ENCODE results near the gene ZBED5.

Gene ZBED5

DNA sequence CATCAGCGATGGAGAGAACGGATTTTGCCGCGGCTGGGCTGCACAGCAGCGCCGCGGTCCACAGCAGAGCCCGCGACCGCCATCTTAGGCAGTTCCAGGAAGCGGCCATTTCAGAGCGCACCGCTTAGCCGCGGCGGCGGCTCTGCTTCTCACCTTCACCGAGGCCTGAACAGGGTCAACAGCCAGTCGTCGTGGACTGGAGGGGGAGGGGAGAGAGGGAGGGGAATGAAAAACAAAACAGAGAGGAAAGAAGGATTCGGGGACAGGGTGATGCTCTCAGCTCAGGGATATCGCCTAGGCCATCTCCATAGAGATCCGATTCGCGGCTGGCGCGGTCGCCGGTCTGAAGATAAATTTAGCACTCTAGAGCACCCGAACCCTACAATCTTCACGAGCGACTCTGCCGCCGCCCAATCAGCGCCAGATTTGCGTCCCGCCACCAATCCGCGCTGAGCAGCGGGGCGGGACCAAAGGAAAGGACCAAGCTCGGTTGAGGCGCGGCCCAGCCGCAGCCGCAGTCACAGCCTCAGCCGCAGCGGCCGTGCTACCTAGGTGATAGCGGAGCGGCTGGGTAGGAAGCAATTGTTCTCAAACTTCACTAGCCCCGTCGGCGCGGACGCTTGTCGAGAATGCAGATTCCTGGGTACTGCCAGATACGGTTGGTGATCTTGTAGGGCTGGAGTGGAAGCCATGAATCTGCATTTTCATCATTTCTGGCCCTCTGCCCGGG, at the start of gene ZBED5:
Gene ZBED5, minus strand, starts transcription at position 345 of the 730 bp plus-strand sequence. CDS start 3,108 bp downstream, outside the sequence.
- DNase-seq (ENCODE audit: extremely low spot score) = peak; percentile 92
- no peak for TF ChIP-seq SUZ12 (IDR thresholded peaks at IDR 0.05)
- no peak for TF ChIP-seq SP1 (IDR thresholded peaks at IDR 0.05)
- TF ChIP-seq, protein P1, sequence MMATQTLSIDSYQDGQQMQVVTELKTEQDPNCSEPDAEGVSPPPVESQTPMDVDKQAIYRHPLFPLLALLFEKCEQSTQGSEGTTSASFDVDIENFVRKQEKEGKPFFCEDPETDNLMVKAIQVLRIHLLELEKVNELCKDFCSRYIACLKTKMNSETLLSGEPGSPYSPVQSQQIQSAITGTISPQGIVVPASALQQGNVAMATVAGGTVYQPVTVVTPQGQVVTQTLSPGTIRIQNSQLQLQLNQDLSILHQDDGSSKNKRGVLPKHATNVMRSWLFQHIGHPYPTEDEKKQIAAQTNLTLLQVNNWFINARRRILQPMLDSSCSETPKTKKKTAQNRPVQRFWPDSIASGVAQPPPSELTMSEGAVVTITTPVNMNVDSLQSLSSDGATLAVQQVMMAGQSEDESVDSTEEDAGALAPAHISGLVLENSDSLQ (IDR thresholded peaks at IDR 0.05) = peak; percentile 99
- TF ChIP-seq ELF4 (IDR thresholded peaks at IDR 0.05) = peak; percentile 36; the same call in 1 of the 2 replicates
- TF ChIP-seq ZNF384 (IDR thresholded peaks at IDR 0.05) = no peak
- TF ChIP-seq NFRKB (IDR thresholded peaks at IDR 0.05) = peak; percentile 72
- no peak for TF ChIP-seq ARNT (IDR thresholded peaks at IDR 0.05)
- no peak for TF ChIP-seq FOXK2 (IDR thresholded peaks at IDR 0.05)
- peak; percentile 66; the same call in 1 of the 2 replicates for TF ChIP-seq CTBP1 (IDR thresholded peaks at IDR 0.05; ENCODE audit: borderline replicate concordance)
- TF ChIP-seq FOXA1 (IDR thresholded peaks at IDR 0.05) = no peak
- no peak for TF ChIP-seq BHLHE40 (IDR thresholded peaks at IDR 0.05; ENCODE audit: borderline replicate concordance)
- no peak for TF ChIP-seq HDGF (IDR thresholded peaks at IDR 0.05; ENCODE audit: borderline replicate concordance)
- TF ChIP-seq LEF1 (IDR thresholded peaks at IDR 0.05; ENCODE audit: borderline replicate concordance) = no peak
- TF ChIP-seq FOXM1 (IDR thresholded peaks at IDR 0.05; ENCODE audit: borderline replicate concordance) = no peak
- TF ChIP-seq L3MBTL2 (conservative IDR thresholded peaks at IDR 0.05) = peak; percentile 67
- TF ChIP-seq TARDBP (IDR thresholded peaks at IDR 0.05) = no peak
- POLR2A ChIA-PET = interaction anchor here (0.6 to 2.8 kb wide), 16 partner anchors 9 to 77 kb away, joined by 3 to 35 read pairs (median 3); partner anchors contain the start of gene EIF4G2
- CTCF ChIA-PET = interaction anchor here (1.2 kb wide), 1 partner anchor 65 kb away, joined by 3 read pairs; no protein-coding TSS in a partner anchor

GRCh38 chr11:10906521-10906920, 48.7 kb upstream of the ZBED5 start:
- DNase-seq (ENCODE audit: extremely low spot score) = no peak
- POLR2A ChIA-PET = interaction anchor here (0.7 to 2.1 kb wide), 3 partner anchors 25 to 97 kb away, joined by 3 to 7 read pairs (median 4); partner anchors contain the start of gene EIF4G2
- CTCF ChIA-PET = no interaction called here
- TF ChIP-seq ZNF384 (IDR thresholded peaks at IDR 0.05) = no peak
- no peak for TF ChIP-seq FOXA1 (IDR thresholded peaks at IDR 0.05)
- no peak for TF ChIP-seq FOXK2 (IDR thresholded peaks at IDR 0.05)
- no peak for TF ChIP-seq ARNT (IDR thresholded peaks at IDR 0.05)

DNA sequence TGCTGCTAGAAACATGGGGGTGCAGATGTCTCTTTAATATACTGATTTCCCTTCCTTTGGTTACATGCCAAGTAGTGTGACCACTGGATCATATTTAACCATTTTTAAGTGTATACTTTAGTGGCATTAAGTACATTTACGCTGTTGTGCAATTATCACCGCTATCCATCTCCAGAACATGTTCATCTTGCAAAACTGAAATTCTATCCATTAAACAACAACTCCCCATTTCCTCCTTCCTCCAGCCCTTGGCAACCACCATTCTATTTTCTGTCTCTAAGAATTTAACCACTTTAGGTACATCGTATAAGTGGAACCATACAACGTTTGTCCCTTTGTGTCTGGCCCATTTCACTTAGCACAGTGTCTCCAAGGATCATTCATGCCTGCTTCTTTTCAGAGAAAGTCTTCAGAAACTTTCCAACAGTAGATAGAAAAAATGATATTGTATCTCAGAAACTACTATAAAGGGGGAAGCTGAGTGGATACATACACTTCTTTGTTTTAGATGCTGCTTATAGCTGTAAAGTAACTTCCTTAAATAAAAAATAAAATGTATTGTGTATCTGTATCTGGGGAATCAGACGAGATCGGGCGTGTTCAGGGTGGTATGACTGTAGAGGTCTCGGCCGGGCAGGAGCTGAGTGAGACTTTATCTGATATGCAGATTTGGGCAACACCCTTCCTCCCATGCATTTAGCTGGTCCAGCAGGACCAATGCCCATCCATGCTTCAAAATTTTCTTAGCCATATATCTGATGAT, 44.6 kb upstream of the ZBED5 start:
- TF ChIP-seq NFRKB (IDR thresholded peaks at IDR 0.05) (no peak), ELF4 (IDR thresholded peaks at IDR 0.05) (no peak), FOXK2 (IDR thresholded peaks at IDR 0.05) (no peak), ARNT (IDR thresholded peaks at IDR 0.05) (no peak), TARDBP (IDR thresholded peaks at IDR 0.05) (no peak), ZNF384 (IDR thresholded peaks at IDR 0.05) (no peak), SP1 (IDR thresholded peaks at IDR 0.05) (no peak), SUZ12 (IDR thresholded peaks at IDR 0.05) (no peak), L3MBTL2 (conservative IDR thresholded peaks at IDR 0.05) (no peak), FOXA1 (IDR thresholded peaks at IDR 0.05) (no peak), LEF1 (IDR thresholded peaks at IDR 0.05; ENCODE audit: borderline replicate concordance) (no peak)
- TF ChIP-seq, protein P1 (IDR thresholded peaks at IDR 0.05) = no peak
- no peak for DNase-seq (ENCODE audit: extremely low spot score)
- ChIA-PET CTCF (no interaction called here), POLR2A (interaction anchor here (2.4 kb wide), 1 partner anchor 94 kb away, joined by 8 read pairs; the partner anchor contains the start of gene EIF4G2)

GRCh38 chr11:10900681-10901415, 43.0 kb upstream of the ZBED5 start:
- CTCF ChIA-PET = interaction anchor here (0.9 to 1.4 kb wide), 3 partner anchors 16 to 127 kb away, joined by 3 to 4 read pairs (median 3); no protein-coding TSS in a partner anchor
- DNase-seq (ENCODE audit: extremely low spot score) = no peak
- TF ChIP-seq LEF1 (IDR thresholded peaks at IDR 0.05; ENCODE audit: borderline replicate concordance) (no peak), L3MBTL2 (conservative IDR thresholded peaks at IDR 0.05) (no peak), CTBP1 (IDR thresholded peaks at IDR 0.05; ENCODE audit: borderline replicate concordance) (no peak), HDGF (IDR thresholded peaks at IDR 0.05; ENCODE audit: borderline replicate concordance) (no peak), SUZ12 (IDR thresholded peaks at IDR 0.05) (no peak), FOXM1 (IDR thresholded peaks at IDR 0.05; ENCODE audit: borderline replicate concordance) (no peak), TARDBP (IDR thresholded peaks at IDR 0.05) (no peak), ARNT (IDR thresholded peaks at IDR 0.05) (no peak), BHLHE40 (IDR thresholded peaks at IDR 0.05; ENCODE audit: borderline replicate concordance) (no peak), ZNF384 (IDR thresholded peaks at IDR 0.05) (no peak), NFRKB (IDR thresholded peaks at IDR 0.05) (no peak), ELF4 (IDR thresholded peaks at IDR 0.05) (no peak)
- TF ChIP-seq, protein P1 (IDR thresholded peaks at IDR 0.05) = no peak
- POLR2A ChIA-PET = interaction anchor here (0.6 to 3.0 kb wide), 6 partner anchors 10 to 92 kb away, joined by 3 to 35 read pairs (median 4); partner anchors contain the start of genes EIF4G2 and ZBED5
